Activated CD4-positive, alpha-beta T cell treated with anti-CD3 and anti-CD28 coated beads for 48 hours (primary cell): ENCODE results near the gene KIF26A.
"Not testable (repeated sequence)": the region's sequence is repeated elsewhere in the genome, so short reads cannot be mapped to it uniquely, and the experiment has no call there.

Experiments
- DNase-seq: peaks from one replicate; pipeline ENCODE4 v3.0.0-alpha.2; 2020

The KIF26A gene

DNA sequence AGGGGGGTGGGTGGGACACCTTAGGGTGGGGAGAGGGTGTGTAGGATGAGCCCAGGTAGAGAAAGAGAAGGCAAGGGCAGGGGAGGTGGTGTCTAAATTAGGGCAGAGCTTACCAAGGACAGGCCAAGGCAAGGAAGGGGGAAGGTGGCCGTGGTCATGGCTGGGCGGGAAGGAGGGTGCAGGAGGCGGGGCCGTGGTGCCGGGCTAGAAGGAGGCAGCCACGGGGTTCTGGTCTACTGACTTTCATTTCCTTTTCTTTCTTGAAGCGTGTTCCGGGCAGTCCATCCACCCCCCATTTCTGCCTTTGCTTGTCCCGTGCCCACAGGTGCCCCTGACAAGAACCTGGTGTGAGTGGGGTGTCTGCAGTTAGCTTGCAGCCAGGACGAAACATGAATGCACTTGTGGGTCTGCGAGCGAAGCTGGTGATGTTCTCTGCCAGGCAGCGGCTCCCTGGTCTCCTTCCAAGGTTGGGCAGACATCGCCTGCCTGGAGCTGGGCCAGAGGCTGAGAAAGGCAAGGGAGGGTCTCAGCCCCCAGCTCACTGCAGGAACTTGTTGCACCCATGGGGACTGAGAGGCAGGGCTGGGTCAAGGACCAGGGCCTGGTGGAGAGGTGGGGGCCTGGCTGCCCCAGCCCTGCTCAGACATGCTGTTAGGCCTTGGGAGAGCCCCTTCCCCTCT lies 58.2 kb downstream of the KIF26A start:
- DNase-seq = no peak

DNA sequence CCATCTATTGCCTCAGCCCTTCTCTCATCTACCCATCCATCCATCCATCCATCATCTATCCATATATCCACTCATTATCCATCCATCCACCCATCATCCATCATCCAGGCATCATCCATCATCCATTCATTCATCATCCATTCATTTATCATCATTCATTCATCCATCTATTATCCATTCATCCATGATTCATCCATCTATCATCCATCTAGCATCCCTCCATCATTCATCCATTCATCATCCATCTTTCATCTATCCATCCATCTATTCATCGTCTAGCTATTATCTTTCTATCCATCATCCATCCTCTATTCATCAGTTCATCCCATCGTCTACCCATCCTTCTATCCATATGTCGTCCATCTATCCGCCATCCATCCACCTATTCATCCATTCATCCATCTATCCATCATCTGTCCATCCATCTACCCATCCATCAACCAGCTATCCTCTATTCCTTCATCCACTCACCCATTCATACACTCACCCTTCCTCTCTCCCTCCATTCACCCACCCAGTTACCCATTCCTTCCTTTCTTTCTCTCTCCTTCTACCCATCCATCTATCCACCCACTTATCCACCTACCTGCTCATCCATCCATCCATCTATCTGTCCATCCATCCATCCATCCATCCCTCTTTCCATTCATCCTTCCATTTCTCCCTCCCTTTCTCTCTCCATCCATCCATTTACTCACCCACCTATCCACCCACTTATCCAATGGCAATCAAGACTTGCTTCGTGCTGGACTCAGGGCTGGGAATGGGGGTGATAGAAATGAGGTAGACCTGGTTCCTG lies 59.3 kb downstream of the KIF26A start:
- DNase-seq = no peak

DNA sequence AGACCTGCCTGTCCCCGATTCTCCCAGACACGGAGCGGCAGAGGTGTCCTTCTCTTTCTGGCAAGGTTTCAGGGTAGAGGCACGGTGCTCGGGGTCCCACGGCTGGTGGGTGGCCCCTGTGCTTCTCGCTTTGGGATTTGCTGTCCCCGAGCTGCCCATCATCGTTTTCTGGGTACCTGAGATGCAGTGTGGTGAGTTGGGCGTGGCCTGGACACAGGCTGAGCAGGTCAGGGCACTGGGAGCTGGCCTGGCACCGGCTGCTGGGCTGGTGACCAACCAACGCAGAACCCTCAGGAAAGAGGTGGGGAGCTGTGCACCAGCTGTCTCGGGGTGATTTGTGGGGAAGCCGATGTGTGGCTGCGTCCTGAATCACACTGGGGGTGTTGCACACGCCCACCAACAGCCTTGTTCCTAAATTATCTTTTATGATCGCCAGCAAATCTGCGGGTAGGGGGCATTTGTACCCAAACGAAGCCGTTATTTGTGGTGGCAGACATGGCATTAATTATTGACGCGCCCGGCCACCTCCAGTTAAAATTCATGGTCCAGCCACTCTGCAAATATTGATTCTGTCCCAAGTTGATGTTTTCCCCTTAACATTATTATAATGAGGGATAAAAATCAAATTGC lies 61.0 kb downstream of the KIF26A start:
- DNase-seq = no peak

DNA sequence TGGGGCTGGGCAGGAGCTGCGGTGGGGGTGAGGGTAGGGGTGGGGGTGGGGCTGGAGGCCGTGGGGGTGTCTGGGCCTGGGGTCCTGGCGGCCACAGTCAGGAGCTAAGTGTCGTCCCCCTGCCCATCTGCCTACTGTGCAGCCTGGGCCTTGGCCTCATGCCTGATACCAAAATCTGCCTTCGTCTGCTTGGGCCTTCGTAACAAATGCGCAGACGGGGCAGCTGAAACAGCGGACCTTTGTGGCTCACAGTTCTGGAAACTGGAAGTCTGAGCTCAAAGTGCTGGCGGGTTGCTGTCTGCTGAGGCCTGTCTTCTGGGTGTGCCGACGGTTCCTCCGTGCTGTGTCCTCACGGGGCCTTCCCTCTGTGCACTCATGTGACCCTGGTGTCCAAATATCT lies 61.7 kb downstream of the KIF26A start:
- DNase-seq = no peak

DNA sequence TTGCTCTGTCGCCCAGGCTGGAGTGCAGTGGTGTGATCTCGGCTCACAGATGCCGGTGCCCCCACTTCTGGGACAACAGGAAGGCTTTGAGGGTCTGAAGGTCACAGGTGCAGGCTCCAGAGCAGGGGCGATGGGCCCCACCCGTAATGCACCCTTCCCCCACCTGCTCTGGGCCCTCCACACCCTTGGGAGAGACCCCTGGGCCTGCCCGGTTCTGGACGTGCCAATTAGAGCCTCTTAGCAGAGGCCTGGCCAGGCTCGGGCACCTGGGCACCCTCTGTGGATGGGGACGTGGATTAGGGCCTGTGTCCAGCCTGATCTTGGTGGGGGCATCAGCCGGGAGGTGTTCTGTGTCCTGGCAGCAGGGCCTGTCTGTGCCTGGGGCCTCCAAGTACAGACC lies 62.2 kb downstream of the KIF26A start:
- no peak for DNase-seq

DNA sequence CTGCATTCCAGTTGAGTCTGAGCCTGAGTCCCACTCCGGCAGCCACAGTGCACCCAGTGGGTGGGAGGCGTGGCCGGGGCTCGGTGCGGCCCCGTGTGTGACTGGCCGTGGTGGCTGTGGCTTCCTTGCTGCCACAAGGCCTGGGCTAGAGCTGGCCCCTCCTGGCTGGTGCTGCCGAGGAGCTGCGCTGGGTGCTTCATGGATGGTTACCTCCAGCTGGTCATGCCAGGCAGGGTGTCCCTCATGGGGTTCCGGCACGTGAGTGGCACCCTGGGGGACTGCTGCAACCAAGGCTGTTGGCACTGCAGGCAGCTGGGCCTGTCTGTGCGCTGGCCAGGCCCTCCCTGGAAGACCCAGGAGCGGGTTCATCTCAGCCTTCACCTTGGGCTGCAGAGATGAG lies 62.7 kb downstream of the KIF26A start:
- DNase-seq = no peak

DNA sequence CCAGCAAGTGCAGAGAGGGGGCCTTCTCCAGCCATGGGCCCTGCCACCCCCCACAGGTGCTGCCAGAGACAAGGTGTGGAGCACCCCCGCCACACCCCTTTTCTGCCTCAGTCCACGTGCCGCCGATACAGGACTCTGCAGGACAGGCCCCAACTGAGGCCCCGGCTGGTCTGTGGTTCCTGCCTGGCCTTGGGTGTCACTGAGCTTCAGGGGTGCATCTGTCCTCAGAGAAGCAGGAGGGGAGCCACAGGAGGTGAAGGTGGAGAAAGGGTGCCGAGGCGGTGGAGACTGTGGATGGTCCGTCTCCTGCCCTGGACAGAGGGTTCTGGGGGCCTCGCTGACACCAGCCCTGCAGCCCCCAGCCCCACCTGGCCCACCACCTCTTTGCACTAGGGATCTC lies 63.1 kb downstream of the KIF26A start:
- no peak for DNase-seq

DNA sequence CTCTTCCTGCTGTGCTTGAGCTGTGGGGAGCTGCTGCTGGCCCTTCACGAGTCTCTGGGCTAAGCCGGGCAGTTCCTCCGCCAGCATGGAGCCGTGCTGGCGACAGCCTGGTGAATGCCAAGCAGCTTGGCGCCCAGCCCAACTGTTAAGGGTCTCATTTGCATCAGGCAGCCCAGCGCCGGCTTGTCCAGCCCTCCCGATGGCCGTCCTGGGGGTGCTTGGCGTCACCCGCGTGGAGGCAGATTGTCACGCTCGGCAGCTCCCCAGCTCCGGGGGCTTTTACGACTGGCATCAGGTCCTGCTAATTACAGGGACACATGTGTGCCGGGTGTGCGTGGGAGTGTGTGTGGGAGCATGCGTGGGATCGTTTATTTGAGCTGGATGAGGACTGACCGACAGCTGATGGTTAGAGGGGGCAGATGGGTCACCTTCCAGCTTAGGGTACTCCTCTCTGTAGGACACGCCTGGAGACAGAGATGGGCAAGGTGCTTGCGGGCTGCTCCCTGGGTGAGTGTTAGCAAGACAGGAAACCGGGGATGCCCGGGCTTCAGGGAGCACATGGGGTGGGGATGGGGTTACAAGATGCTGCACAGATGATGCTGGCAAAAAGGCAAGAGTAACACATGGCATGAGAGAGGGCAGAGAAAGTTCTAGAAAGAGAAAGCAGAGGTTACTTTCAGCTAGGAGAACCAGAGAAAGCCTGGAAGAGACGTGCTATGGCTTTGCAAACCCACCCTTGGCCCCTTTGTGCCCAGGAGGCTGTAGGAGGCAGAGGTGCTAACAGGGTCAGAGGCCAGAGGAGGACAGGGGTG lies 64.1 kb downstream of the KIF26A start:
- DNase-seq = no peak

DNA sequence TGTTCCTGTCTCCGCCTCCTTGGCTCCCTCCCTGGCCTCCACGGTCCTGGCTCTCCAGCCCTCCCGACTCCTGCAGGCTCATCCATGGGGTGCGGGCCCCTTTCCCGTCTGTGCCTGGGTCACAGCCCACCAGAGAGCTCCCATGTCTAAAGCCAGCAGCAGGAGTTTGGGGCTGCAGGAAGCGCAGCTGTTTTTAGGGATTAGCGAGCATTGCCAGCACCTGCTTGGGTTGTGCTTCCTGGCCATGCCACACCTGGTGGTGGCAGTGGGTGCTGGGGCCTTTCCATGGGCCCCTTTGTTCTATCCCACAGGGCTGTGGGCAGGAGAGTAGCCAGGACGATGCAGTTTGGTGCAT lies 64.7 kb downstream of the KIF26A start:
- no peak for DNase-seq

DNA sequence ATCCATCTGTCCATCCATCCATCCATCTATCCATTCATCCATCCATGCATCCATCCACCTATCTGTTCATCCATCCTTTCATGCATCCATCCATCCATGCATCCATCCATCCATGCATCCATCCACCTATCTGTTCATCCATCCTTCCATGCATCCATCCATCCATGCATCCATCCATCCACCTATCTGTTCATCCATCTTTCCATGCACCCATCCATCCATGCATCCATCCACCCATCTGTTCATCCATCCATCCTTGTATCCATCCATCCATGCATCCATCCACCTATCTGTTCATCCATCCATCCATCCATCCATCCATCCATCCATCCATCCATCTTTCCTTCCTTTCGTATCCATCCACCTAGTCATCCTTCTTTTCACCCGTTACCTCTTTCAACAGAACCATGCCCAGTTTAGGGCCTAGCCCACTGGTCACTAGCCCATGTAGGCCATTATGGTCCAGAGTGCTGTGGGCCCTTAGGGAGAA lies 66.3 kb downstream of the KIF26A start:
- DNase-seq = no peak

DNA sequence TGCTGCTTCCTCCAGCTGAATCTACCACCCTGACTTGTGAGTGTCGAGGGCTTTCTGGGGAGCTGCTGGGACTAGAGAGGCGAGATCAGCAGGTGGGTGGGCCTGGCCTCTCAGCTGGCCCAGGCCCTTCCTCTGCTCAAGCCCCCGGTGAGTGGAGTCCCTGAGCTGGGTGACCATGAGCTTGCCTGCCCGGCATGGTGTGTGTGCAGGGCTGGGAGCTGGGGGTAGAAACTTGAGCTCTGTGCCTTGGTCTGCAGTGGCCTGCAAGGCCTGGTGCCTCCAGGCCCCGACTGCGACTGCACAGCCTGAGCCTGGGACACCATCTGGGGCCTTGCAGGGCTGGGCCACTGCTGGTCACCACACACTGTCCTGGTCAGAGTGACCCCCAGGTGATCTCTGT lies 67.4 kb downstream of the KIF26A start:
- no peak for DNase-seq

DNA sequence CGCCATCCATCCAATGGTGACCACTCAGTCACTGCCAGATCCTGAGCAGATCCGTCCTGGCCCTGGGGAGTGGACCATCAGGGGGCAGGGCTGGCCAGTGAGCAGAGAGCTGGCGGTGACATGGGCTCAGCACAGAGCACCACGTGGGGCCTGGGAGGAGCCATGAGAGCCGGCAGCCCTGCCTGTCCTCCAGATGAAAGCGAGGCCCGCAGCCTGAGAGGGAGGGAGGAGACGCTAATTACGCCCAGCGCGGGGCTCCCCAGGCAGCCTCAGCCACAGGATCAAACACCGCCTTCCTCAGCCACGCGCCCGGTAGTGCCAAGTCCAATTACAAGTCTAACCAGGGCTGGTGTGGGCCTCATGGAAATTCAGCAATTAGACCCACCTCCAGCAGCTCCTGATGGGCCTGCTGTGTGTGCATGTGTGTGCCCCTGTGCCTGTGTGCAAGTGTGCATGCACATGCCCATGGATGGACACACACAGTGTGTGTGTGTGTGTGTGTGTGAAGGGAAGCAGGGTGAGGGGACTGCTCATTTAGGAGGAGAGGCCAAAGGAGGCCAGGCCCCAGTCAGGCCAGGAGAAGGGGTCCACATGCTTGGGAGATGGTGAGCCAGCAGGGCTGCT lies 68.0 kb downstream of the KIF26A start:
- DNase-seq = no peak

DNA sequence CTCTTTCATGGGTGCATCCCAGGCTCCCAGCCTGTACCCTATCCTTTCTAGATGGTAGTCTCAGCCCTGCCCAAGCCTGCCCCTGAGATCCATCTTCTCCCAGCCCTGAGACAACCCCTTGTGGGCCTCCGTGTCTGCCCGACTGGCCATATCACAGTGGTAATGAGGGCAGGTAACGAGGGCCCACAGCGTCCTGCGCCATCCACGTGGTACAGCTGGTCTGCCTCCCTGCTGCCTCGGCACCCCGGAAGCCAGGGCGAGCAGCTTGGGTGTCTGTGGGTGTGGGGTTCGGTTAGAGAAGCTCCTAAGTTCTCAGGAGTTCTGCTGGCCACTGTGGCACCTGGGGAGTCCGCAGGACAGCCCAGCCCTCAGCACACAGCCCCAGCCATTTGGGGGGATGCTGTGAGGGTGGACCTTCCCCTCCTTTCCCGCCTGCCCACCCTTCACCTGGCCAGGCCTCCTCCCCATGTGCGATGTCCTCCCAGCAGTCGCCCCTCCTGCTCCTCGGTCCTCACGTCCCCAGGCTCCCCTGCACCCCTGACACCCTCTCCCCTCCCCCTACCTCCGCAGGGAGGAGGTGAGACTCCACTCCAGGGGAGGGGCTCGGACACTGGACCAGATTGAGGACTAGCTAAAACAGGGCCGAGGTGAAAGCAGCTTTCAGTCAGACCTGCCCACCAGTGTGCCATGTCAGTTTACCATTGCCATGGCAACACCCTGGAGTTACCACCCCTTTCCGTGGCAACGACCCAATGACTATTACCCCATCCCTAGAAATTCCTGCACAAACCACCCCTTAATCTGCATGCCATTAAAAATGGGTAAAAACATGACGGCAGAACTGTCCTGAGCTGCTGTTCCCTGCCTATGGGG lies 69.0 kb downstream of the KIF26A start:
- no peak for DNase-seq

DNA sequence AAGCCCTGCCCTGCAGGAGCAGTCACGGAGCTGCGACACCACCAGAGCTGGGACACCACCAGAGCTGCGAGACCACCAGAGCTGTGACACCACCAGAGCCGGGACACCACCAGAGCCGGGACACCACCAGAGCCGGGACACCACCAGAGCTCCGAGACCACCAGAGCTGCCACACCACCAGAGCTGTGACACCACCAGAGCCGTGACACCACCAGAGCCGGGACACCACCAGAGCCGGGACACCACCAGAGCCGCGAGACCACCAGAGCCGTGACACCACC lies 69.6 kb downstream of the KIF26A start:
- DNase-seq = not testable (repeated sequence)

DNA sequence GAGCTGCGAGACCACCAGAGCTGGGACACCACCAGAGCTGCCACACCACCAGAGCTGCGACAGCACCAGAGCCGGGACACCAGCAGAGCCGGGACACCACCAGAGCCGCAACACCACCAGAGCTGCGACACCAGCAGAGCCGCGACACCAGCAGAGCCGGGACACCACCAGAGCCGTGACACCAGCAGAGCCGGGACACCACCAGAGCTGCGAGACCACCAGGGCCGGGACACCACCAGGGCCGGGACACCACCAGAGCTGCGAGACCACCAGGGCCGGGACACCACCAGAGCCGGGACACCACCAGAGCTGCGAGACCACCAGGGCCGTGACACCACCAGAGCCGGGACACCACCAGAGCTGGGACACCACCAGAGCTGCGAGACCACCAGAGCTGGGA lies 69.9 kb downstream of the KIF26A start:
- not testable (repeated sequence) for DNase-seq

DNA sequence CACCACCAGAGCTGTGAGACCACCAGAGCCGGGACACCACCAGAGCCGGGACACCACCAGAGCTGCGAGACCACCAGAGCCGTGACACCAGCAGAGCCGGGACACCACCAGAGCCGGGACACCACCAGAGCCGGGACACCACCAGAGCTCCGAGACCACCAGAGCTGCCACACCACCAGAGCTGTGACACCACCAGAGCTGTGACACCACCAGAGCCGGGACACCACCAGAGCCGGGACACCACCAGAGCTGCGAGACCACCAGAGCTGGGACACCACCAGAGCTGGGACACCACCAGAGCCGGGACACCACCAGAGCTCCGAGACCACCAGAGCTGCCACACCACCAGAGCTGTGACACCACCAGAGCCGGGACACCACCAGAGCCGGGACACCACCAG lies 70.7 kb downstream of the KIF26A start:
- DNase-seq = not testable (repeated sequence)

DNA sequence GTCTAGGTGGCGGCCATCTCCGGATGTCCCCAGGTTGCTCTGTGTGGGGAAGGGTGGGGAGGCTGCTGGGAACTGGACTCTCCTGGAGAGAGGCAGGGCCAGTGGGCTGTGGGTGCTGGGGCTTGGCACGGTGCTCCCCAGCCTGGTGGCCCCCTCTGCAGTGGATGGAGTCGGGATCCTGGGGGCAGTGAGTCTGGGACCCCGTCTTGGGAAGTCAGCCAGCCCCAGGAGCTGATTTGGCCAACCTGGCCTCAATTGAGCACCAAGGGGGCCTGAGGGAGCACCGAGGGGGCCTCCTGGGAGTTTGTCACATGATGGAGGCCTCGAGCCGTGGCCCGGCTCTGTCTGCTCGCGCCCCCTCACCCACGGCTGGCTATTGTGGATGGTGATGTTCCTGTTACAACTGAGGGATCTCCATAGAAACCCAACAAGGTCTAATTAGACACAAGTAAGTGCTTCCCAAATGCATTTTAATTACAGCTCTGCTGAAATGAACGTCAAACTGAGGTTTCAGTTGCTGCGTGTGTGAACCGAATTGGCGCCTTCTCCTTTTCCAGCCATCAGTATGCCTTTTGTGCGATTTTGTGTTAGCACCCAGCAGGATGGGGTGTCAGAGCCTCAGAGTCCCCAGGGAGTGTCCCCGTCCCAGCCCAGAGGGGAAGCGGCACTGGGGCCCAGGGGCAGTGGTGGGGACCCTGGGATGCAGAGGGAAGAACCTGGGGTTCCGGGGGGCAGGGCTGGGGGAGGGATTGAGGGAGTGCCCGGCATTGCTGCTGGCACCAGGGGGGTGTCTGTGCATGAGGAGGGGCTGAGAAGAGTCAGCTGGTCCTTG lies 71.8 kb downstream of the KIF26A start:
- no peak for DNase-seq

DNA sequence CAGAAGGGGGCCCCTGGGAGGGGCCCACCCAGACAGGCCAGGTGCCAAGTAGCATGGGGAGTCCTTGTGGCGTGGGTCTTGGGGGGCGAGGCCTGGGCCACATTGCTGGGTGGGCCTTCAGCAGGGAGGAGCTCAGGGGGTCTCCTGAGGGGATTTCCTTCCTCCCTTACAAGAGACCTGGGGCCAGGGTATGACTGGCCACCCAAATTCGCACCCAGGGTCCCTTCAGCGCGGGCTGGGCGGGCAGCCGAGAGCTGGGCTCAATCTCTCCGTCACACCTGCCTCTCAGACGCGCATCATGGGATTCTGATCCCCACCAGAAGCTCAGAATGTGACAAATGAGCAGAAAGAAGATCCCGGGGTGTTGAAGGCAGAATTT lies 72.4 kb downstream of the KIF26A start:
- no peak for DNase-seq

DNA sequence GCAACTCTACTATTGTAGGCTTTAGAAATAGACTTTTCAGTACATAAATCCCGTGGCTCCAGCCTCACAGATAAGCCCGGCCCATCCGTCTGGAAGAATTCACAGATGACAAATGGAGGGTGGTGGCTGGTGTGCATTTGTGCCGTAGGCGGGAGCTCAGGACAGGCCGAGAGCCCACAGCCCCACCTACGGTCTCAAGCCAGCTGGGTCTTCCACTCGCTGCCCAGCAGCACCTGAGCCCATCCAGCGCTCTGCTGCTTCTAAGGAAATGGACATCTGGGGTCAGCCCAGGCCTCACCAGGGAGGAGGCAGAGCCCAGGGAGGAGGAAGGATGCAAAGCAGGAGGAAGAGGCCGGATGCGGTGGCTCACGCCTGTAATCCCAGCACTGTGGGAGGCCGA lies 72.8 kb downstream of the KIF26A start:
- DNase-seq = no peak

DNA sequence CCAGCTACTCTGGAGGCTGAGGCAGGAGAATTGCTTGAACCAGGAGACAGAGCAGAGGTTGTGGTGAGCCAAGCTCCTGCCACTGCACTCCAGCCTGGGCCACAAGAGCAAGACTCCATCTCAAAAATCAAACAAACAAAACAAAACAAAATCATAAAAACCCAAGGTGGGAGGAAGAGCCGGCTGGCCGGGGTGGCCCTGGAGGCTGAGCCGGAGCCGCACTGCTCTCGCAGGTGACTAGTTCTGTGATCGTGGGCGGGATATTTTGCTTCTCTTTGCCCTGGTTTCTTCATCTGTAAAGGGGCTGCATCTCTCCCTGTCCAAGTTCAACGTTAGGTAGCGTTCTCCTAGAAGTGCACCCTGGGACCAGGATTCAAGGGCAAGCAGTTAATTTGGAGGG lies 73.4 kb downstream of the KIF26A start:
- no peak for DNase-seq
